ENCODE measurements around the gene IFI6.
"Not testable (repeated sequence)": the region's sequence is repeated elsewhere in the genome, so short reads cannot be mapped to it uniquely, and the experiment has no call there.

IFI6 gene

DNA sequence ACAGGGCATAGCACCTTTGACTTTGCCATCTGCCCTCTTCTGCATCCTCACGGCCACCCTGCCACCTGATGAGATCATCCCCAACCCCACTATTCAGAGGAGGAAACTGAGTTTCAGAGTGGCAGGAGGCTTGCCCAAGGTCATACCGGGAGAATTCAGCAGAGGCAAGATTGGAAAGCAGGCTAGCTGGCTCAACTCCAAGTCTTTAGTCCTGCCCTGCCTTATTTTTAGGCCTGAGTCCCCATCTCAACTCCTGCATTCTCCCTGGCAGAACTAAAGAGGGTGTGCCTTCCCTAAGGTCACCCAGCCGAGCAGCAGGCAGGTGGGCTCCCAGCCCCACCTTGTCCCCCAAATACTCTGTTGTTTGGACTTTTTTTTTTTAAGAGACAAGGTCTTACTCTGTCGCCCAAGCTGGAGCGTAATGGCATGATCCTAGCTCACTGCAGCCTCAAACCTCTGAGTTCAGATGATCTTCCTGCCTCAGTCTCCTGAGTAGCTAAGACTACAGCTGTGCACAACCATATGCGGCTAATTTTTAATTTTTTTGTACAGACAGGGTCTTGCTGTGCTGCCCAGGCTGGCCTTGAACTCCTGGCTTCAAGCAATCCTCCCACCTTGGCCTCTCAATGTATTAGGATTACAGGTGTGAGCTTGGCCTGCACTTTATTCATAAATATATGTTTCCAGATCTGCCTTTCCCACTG lies 23.2 kb downstream of the IFI6 start:
- no peak for DNase-seq

DNA sequence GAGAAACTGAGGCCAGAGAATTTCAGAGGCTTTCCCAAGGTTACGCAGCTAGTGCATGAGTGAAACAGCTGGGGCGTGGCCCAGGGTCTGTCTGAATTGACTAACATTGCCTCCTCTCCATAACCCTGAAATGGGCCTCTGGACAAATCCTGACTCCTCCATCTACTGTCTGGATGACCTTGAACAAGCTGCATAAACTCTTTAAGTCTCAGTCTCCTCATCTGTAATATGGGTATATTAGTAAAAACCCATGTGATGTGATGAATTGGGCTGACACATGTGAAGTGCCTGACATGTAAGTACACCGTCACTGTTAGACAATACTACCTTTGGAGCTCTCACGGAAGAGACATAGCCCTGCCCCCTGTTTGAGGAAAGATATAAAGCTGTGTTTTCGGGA lies 24.7 kb downstream of the IFI6 start:
- no peak for DNase-seq

GRCh38 chr1:27646676-27647075 lies 25.3 kb downstream of the IFI6 start:
- DNase-seq, result no peak

- DNase-seq, result no peak
Measured at GRCh38 chr1:27645071-27645415, 26.9 kb downstream of the IFI6 start.

DNA sequence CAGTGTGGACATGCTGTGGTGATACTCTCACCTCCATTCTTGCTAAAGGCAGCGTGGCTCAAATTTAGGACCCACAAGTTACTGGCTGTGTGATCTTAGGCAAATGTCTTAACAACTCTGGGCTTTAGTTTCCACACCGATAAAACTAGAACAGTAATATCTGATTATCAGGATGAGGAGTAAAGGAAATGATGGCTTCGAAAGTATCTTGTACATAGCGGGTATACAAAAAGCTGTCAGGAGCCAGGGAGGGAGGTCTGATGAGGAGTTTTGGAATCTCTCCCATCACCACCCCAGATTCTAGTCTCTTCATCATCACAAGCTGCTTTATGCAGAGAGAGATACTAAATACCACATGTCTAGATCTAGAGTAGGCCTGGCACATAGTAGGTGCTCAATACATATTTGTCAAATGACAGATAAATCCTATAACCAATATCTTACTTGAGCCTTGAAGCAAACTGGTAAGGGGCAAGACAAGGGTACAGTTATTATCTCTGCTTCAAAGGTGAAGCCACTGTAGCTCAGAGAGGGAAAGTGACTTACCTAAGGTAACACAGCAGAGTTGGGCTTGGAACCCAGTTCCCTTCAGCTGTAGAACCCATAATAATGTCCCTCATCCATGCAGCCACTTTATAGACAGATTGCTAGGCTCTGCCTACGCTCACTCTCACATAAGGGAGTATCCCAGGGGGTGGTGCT lies 27.5 kb downstream of the IFI6 start:
- no peak for DNase-seq

DNA sequence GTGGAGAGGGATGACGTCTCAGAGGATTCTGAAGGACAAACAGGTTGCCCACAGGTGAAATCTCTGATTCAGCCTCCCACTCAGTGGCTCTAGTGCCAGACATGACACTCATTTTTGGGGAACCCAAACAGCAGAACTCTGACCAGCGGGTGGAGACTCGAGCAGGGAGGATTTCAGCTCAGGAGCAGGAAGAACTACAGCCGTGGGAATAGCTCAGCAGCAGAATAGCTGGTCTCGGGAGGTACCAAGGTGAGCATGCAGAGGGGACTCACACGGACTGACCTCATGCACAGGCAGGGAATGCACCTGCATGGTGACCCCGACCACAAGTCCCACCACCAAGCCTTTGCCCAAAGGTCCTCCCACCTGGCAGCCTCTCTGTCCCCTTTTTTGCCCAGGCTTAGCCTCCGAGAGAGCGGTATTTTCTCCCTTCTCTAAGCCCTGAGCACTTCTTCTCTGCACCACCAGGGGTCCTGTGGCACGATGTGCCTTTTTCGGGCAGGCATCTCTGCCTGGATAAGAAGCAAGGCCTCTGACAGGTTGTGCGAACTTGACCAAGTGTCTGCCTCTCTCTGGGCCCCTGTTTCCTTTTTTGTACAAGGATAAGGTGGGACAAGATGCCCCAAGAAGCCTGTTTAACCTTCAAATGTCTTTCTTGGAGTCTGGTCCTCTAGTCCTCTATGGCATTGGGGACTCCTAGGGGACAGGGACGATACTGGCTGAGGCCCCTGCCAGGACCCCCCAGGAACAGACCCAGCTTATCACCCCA lies 28.2 kb downstream of the IFI6 start:
- DNase-seq, result no peak

DNA sequence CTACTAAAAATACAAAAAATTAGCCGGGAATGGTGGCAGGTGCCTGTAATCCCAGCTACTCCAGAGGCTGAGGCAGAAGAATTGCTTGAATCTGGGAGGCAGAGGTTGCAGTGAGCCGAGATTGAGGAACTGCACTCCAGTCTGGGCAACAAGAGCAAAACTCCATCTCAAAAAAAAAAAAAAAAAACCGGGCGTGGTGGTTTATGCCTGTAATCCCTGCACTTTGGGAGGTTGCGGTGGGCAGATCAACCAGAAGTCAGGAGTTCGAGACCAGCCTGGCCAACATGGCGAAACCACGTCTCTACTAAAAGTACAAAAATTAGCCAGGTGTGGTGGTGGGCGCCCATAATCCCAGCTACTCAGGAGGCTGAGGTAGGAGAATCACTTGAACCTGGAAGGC lies 31.5 kb downstream of the IFI6 start:
- DNase-seq, result not testable (repeated sequence)

GRCh38 chr1:27638805-27639204 lies 33.2 kb downstream of the IFI6 start:
- no peak for DNase-seq

GRCh38 chr1:27638047-27638734 lies 33.8 kb downstream of the IFI6 start:
- no peak for DNase-seq

DNA sequence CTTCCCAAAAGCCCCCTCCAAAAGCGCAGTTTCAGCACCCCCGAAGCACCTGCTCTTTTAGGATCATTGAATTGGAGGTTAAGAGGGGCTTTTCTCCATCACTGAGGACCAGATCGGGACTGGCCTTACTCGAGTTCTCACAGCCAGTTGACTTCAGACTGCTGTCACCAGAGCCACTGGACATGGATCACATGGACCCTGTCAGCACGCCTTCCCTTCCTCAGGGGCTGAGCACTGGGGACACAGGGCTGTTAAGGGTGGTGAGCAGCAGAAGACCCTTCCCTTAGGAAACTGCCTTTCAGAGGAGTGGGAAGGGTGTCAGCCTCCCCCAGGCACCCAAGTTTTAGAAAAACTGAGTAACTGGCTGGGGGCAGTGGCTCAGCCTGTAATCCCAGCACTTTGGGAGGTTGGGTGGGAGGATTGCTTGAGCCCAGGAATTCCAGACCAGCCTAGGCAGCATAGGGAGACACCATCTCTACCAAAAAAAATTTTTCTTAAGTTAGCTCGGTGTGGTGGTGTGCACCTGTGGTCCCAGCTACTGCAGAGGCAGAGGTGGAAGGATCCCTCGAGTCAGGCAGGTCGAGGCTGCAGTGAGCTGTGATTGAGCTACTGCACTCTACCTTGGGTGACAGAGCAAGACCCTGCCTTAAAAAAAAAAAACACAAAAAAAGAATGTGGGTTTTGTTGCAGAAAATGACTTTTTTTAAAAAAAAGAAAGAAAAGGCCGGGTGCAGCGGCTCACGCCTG lies 36.4 kb downstream of the IFI6 start:
- no peak for DNase-seq

DNA sequence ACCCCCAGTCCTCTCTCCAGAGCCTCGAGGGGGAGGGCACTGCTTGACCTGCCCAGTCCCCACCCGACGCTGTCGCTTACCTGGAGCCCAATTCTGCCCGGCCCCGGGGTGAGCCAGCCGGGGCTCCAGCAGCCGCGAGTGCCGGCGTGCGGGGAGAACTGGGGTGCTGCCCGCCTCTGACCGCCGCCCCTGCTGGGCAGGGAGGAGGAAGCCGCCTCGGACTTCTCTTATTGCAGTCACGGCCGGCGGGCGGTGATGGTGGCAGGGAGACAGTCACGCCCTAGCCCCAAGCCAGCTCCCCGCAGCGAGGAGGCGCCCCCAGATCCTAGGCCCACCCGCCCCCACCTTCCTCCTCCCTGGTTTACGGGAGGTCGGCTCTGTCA lies 37.0 kb downstream of the IFI6 start, which contains the start of gene FGR:
Gene FGR, minus strand, starts transcription at position 201 of the 383 bp plus-strand sequence. CDS start 11,269 bp downstream, outside the sequence.
- no peak for DNase-seq

- no peak for DNase-seq
Measured at GRCh38 chr1:27634177-27634984, 37.6 kb downstream of the IFI6 start.

- no peak for DNase-seq
Measured at GRCh38 chr1:27633640-27634176, 38.3 kb downstream of the IFI6 start.

DNA sequence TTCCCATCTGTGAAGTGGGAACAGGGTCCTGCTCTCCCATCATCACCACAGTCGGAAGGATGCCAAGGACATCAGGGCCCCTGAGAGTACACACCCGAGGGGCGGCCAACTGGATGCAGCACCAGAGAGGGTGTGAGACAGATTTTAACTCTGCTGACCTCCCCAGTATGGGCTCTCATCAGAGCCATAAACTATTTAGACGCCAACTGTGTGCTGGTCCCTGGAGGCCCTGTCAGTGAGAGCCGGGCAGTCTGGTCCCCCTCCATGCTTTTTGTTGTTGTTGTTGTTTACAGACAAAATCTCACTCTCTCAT lies 38.7 kb downstream of the IFI6 start:
- DNase-seq, result no peak

GRCh38 chr1:27632387-27633297 lies 39.4 kb downstream of the IFI6 start:
- no peak for DNase-seq

- DNase-seq, result no peak
Measured at GRCh38 chr1:27630859-27631491, 41.0 kb downstream of the IFI6 start.

- DNase-seq, result no peak
Measured at GRCh38 chr1:27628712-27629111, 43.3 kb downstream of the IFI6 start.

DNA sequence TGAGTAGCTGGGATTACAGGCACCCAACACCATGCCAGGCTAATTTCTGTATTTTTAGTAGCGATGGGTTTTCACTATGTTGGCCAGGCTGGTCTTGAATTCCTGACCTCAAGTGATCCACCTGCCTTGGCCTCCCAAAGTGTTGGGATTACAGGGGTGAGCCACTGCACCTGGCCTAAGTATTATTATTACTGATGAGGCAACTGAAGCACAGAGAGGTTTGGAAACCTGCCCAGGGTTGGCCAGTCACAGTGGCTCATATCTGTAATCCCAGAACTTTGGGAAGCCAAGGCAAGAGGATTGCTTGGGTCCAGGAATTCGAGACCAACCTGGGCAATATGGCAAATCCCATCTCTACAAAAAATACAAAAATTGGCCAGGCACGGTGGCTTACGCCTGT lies 44.3 kb downstream of the IFI6 start:
- not testable (repeated sequence) for DNase-seq

GRCh38 chr1:27627061-27627460 lies 44.9 kb downstream of the IFI6 start:
- no peak for DNase-seq

All from NCI-H226 (cell line).